SK-N-SH (cell line): ENCODE results near the gene GATD1.

ENCODE experiments used
- CTCF ChIP-seq: fragments of 200-600 bp; sonication (generic); IDR thresholded peaks from 2 replicates; pipeline ENCODE4 v1.6.1; 2017; ENCODE audit warnings: antibody characterized with exemption, mild to moderate bottlenecking, moderate library complexity
- FOXM1 ChIP-seq: IDR thresholded peaks from 2 replicates; pipeline ENCODE4 v1.4.0; 2012; ENCODE audit warnings: low read depth, mild to moderate bottlenecking
- GABPA ChIP-seq: IDR thresholded peaks from 2 replicates; pipeline ENCODE4 v1.4.0; 2012; ENCODE audit warnings: low read depth, mild to moderate bottlenecking
- JUND ChIP-seq: IDR thresholded peaks from 2 replicates; pipeline ENCODE4 v1.4.0; 2012
- NRF1 ChIP-seq: IDR thresholded peaks from 2 replicates; pipeline ENCODE4 v1.6.1; 2012; ENCODE audit warnings: low read depth, mild to moderate bottlenecking, low read length
- RAD21 ChIP-seq: IDR thresholded peaks from 2 replicates; pipeline ENCODE4 v1.6.1; 2012; ENCODE audit warnings: mild to moderate bottlenecking, low read length
- RCOR1 ChIP-seq: fragments of 150-350 bp; IDR thresholded peaks from 2 replicates; pipeline ENCODE4 v1.6.1; 2017; ENCODE audit warnings: antibody characterized with exemption, low read length
- RXRA ChIP-seq: IDR thresholded peaks from 2 replicates; pipeline ENCODE4 v1.4.0; 2012; ENCODE audit warnings: low read depth, mild to moderate bottlenecking, borderline replicate concordance
- SMC3 ChIP-seq: IDR thresholded peaks from 2 replicates; pipeline ENCODE4 v1.6.1; 2012; ENCODE audit warnings: low read depth, low read length, improper control_type of control experiment
- TEAD4 ChIP-seq: IDR thresholded peaks from 2 replicates; pipeline ENCODE4 v1.4.0; 2012; ENCODE audit warnings: mild to moderate bottlenecking, borderline replicate concordance; ENCODE audit not compliant: insufficient read depth
- USF2 ChIP-seq: fragments of 150-350 bp; IDR thresholded peaks from 2 replicates; pipeline ENCODE4 v1.6.1; 2017; ENCODE audit warnings: antibody characterized with exemption, low read length, low read depth, borderline replicate concordance
- YY1 ChIP-seq: IDR thresholded peaks from 2 replicates; pipeline ENCODE4 v1.4.0; 2012; ENCODE audit warnings: low read depth, mild to moderate bottlenecking
- TF ChIP-seq, protein P1 (sequence below): IDR thresholded peaks from 2 replicates; pipeline ENCODE4 v1.6.1; 2012; ENCODE audit warnings: mild to moderate bottlenecking, low read depth, low read length, moderate library complexity

- TF ChIP-seq NRF1 = no peak
- no peak for TF ChIP-seq RAD21
- no peak for TF ChIP-seq CTCF
- no peak for TF ChIP-seq JUND
- TF ChIP-seq USF2 = no peak
- no peak for TF ChIP-seq FOXM1
- TF ChIP-seq RXRA = no peak
- TF ChIP-seq RCOR1 = no peak
- TF ChIP-seq, protein P1, sequence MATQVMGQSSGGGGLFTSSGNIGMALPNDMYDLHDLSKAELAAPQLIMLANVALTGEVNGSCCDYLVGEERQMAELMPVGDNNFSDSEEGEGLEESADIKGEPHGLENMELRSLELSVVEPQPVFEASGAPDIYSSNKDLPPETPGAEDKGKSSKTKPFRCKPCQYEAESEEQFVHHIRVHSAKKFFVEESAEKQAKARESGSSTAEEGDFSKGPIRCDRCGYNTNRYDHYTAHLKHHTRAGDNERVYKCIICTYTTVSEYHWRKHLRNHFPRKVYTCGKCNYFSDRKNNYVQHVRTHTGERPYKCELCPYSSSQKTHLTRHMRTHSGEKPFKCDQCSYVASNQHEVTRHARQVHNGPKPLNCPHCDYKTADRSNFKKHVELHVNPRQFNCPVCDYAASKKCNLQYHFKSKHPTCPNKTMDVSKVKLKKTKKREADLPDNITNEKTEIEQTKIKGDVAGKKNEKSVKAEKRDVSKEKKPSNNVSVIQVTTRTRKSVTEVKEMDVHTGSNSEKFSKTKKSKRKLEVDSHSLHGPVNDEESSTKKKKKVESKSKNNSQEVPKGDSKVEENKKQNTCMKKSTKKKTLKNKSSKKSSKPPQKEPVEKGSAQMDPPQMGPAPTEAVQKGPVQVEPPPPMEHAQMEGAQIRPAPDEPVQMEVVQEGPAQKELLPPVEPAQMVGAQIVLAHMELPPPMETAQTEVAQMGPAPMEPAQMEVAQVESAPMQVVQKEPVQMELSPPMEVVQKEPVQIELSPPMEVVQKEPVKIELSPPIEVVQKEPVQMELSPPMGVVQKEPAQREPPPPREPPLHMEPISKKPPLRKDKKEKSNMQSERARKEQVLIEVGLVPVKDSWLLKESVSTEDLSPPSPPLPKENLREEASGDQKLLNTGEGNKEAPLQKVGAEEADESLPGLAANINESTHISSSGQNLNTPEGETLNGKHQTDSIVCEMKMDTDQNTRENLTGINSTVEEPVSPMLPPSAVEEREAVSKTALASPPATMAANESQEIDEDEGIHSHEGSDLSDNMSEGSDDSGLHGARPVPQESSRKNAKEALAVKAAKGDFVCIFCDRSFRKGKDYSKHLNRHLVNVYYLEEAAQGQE = no peak; the same call in 1 of the 2 replicates
- no peak for TF ChIP-seq TEAD4
- no peak for TF ChIP-seq GABPA
- no peak for TF ChIP-seq SMC3
- TF ChIP-seq YY1 = no peak
Measured at GRCh38 chr11:748007-748359, 29.3 kb downstream of the GATD1 start.
